Skin epidermis (tissue), 12 donors: ENCODE data around the gene IRF2BPL.
A peak's percentile ranks its signal among the peaks of the same experiment; 100 is the strongest.

Source experiments
- H3K27ac ChIP-seq, 21 experiments: fragments of 200-600 bp; sonication (generic) in 11 of 21; one replicate each; pipeline ENCODE4 v1.5.0; 2020; ENCODE audit warnings: mild to moderate bottlenecking in 3 of 21, inconsistent platforms in 2 of 21, moderate library complexity in 2 of 21
- H3K4me3 ChIP-seq, 7 experiments: fragments of 200-600 bp; sonication (generic) in 2 of 7; one replicate each; pipeline ENCODE4 v1.5.0; 2020; ENCODE audit warnings: inconsistent platforms in 2 of 7, mild to moderate bottlenecking in 2 of 7, moderate library complexity in 1 of 7

IRF2BPL gene

DNA sequence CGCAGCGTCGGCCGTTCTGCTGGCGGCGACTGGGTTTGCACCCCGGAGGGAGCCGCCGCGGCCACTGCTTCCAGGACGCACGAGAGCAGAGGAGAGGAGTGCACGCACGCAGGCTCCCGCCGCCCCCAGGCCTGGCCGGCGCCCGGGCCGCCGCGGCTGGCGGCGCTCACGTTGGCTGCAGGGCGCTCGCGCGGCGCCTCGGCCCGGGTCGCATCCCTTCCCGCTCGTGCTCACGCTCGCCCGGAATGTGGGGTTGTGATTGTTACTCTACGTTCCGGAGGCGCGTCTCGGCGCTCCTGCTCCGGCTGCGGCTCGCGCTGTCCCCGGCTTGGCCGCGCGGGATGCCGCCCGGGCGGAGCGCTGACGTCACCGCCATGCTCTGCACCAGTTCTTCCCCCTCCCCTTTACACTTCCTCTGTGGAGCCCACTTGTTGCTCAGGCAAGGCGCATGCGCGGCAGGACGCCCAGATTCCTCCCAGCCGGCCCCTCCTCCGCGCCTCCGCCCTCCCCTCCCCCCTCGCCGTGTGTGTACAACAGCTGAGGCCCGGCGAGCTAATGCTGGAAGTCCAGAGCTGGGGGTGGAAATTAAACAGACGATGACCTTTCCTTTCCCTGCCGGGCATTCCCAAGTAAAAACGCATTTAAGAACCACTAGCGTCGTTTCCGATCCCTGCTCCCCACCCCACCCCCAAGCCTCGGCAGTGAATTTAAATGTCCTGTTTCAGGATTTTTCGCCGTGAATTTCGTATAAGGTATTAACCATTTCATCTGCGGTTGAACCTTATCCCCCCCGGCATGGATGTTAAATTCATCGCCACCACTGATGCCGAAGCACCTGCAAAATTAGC is at the start of gene IRF2BPL:
IRF2BPL (minus strand) TSS at position 325 of the 848 bp plus-strand sequence. CDS start 916 bp downstream, outside the sequence.
- Histone ChIP-seq H3K4me3 (peak within 1 kb of the TSS; percentile 53 to 93 (median 79)), H3K27ac (peak within 1 kb of the TSS; percentile 94 to 100 (median 99))

GRCh38 chr14:77077040-77077439 is 48.5 kb upstream of the IRF2BPL start:
- peak overlapping the region in 17 of 21 experiments; percentile 3 to 92 (median 56) for H3K27ac ChIP-seq
- no peak overlapping the region for H3K4me3 ChIP-seq

DNA sequence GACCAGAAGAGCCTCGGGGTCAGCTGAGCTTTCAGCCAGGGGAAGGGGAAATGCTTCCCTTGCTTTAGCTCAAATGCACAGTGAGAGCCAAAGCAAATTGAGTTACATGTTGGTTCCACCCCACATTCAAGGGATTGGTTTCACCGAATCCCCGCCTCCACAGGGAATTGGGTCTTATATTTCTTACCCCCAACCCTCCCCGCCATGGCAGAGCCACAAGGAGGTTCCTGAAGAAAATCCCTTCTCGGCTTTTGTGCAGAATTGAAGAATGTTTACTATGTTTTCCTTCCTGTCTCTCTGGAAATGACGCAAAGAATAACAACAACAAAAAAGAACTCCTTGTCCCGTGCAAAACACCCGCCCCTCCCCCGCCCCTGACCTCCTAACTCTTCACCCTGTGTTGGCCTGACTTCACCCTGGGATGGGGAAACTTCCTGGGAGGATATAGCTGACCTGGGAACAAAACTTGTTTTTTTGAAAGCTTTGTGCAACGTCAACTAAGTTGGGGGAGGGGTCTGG is 47.7 kb upstream of the IRF2BPL start:
- H3K4me3 ChIP-seq, result no peak overlapping the region

GRCh38 chr14:77074969-77075368 is 46.5 kb upstream of the IRF2BPL start:
- Histone ChIP-seq H3K27ac (peak overlapping the region in 9 of 21 experiments; percentile 20 to 92 (median 75)), H3K4me3 (no peak overlapping the region)

More for the DNA sequence above, 47.7 kb upstream of the IRF2BPL start:
- H3K27ac ChIP-seq, result peak overlapping the region in 19 of 21 experiments; percentile 3 to 92 (median 60)

- H3K27ac ChIP-seq, result peak overlapping the region in 6 of 21 experiments; percentile 8 to 39 (median 15)
- no peak overlapping the region for H3K4me3 ChIP-seq
These were observed 43.5 kb upstream of the IRF2BPL start for GRCh38 chr14:77071938-77072388.

- H3K27ac ChIP-seq, result peak overlapping the region in 5 of 21 experiments; percentile 10 to 56 (median 39)
- no peak overlapping the region for H3K4me3 ChIP-seq
These were observed 41.0 kb upstream of the IRF2BPL start for GRCh38 chr14:77069551-77069950.

DNA sequence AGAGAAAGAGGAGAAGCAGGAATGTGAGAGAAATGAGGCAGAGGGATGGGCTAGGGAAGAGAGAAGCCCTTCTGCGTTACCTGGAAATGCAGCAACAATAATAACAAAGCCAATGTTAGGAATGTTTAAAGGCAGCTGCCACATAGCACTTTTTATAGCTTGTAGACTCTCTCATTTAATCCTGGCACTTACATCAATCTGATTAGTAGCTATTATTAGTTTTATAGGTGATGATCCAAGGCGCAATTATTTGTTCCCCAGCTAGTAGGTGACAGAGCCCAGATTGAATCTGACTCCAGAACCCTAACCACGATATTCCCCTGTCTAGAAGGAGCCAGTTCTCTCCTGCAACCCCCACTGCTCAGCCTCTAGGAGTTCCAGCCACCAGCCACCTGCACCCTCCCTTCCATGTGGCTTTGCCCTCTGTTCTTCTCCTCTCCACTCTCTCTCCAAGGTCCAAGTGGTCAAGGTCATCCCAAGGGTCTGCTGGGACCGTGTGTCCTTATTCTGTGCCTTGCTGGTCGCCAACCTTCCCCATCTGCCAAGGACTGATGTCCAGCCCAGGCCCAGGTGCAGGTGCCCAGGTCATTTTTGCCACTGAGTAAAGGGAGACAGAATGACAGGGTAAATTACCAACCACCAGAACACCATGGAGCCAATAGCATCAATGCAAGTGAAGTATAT is 40.2 kb upstream of the IRF2BPL start:
- H3K4me3 ChIP-seq, result no peak overlapping the region
- peak overlapping the region in 2 of 21 experiments; percentile 38 for H3K27ac ChIP-seq

GRCh38 chr14:77067632-77068516 is 39.4 kb upstream of the IRF2BPL start:
- Histone ChIP-seq H3K4me3 (no peak overlapping the region), H3K27ac (peak overlapping the region in 3 of 21 experiments; percentile 13 to 65 (median 38))

GRCh38 chr14:77066578-77067172 is 38.2 kb upstream of the IRF2BPL start:
- Histone ChIP-seq H3K4me3 (no peak overlapping the region), H3K27ac (peak overlapping the region in 1 of 21 experiments; percentile 21)

GRCh38 chr14:77065851-77066577 is 37.5 kb upstream of the IRF2BPL start:
- no peak overlapping the region for H3K4me3 ChIP-seq
- no peak overlapping the region for H3K27ac ChIP-seq

DNA sequence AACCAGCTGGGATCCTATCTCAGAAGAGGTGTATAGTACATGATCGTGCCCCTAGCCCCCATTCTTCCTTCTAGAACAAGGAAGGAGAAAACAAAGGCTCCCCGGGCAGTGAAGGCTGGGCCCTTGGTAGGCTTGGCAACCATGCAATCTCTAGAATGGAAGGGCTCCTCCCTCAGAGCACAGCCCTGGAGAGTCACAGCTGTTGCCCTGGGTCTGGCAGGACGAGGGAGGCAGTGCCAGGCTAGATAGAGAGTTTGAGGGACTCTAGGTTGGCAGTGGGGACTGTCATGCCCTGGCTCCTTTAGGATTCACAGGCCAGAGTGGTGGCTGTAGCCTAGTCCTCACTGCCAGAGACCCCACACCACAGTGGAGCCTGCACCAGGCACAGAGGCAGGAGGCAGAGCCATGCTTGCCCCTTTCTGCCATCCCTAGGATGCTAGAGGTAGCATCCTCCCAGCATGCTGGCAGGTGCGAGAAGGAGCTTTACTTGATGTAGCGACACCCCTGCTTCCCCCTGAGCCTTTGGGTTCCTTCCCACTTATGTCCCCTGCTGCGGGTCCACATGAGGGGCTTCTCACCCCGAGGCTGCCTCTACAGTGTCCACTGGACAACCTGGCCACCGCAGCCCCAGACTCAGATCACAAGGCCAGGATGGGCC is 36.1 kb upstream of the IRF2BPL start:
- peak overlapping the region in 1 of 21 experiments; percentile 6 for H3K27ac ChIP-seq

DNA sequence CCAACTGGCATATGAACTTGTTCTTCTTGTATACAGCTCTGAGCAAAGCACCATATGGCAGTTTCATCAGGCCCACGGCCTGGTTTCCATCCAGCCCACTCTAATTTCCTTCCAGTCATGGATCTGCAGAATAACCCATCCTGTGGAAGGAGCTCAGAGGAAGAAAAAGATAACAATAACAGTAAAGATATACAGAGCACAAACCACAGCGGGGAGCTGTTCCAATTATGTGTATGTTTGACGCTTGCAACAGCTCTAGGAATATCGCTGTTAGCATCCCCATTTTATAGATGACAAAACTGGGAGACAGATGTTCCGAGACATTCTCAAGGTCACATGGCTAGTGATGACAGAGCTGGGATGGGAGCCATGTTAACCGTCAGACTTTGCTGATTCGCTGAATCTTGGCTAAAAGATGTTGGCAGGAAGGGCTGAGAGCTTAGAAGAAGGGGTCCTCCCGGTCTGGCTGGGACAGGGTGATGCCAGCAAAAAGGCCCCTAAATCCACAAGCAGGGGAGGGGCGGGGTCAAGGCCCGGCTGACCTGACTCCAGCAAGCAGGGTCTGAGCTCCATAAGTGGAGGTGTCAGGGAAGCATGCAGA is 35.2 kb upstream of the IRF2BPL start:
- Histone ChIP-seq H3K27ac (no peak overlapping the region), H3K4me3 (no peak overlapping the region)

More for the DNA sequence above, 36.1 kb upstream of the IRF2BPL start:
- no peak overlapping the region for H3K4me3 ChIP-seq

- H3K4me3 ChIP-seq, result no peak overlapping the region
- H3K27ac ChIP-seq, result peak overlapping the region in 1 of 21 experiments; percentile 4
These were observed 33.8 kb upstream of the IRF2BPL start for GRCh38 chr14:77062261-77062660.

GRCh38 chr14:77061630-77062257 is 33.2 kb upstream of the IRF2BPL start:
- Histone ChIP-seq H3K27ac (peak overlapping the region in 1 of 21 experiments; percentile 4), H3K4me3 (no peak overlapping the region)

DNA sequence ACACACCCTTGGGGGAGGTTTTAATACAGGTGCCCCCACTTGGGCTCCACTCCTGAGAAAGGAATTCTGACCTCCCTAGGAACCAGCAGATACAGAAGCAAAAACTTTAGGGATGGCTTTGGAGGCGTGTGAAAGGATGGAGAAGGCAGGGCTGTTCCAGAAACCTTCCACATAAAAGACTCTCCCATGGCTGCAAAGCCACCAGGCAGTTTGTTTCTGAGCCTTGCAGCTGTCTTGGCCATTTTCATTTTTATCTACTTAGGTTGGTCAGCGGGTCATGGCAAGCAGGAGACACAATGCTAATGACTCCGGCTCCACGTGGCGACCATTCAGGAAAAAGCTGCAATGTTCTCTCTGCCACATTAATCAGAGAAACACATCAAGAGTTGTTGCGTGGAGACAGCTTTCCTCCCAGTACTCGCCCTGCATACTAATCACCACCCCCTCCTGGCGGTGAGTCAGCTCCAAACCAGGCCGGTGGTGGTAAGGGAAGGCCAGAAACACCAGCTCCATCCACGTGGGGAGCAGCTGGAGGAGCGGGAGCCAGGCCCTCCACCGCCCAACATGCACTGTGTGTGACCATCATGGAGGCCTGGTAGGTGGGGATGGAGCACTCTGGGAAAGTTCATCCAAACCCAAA is 30.9 kb upstream of the IRF2BPL start:
- peak overlapping the region in 7 of 21 experiments; percentile 14 to 53 (median 33) for H3K27ac ChIP-seq
- no peak overlapping the region for H3K4me3 ChIP-seq

- peak overlapping the region in 6 of 21 experiments; percentile 23 to 53 (median 38) for H3K27ac ChIP-seq
- no peak overlapping the region for H3K4me3 ChIP-seq
These were observed 30.3 kb upstream of the IRF2BPL start for GRCh38 chr14:77058785-77059184.
